CD4-positive, alpha-beta T cell treated with Interferon alpha-2 for 1 hour (primary cell): ENCODE data around the gene ZNF431.
"Not testable (repeated sequence)": the region's sequence is repeated elsewhere in the genome, so short reads cannot be mapped to it uniquely, and the experiment has no call there.

Experiments
- DNase-seq, 2 donors: peaks; one replicate each; pipeline ENCODE4 v3.0.0-alpha.2; 2020 to 2022

ZNF431 gene

DNA sequence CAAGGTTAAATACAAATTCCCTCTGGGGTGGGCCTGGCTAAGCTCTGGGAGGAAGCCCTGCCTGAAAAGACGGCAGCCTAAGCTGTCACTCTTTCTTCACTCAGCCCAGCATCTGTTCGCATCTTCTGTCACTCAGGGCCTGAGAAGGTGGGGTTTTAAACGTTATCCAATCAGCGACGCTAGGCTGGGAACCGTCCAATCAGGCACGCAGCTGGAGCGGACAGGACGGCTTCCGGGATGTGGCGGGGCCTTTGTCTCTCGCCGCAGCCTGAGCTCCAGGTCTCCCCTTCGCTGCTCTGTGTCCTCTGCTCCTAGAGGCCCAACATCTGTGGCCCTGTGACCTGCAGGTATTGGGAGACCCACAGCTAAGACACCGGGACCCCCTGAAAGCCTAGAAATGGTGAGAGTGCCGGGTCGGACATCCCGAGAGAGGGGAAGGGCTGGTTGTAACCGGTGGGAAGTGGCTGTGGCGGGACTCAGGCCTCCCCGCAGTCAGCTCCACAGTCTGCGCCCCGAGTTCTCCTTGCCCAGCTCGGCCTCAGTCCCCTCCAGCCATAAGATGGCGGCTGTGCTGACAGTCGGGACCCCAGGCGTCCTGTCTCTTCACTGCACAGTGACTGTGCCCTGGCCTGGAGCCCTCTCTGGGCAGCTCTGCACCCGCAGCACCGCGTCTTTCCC lies at the start of gene ZNF431:
TSS of gene ZNF431 (plus strand) at position 254 of the 678 bp plus-strand sequence. CDS start at position 398, 144 bp downstream.
- peak; percentile 92 to 94 for DNase-seq

DNA sequence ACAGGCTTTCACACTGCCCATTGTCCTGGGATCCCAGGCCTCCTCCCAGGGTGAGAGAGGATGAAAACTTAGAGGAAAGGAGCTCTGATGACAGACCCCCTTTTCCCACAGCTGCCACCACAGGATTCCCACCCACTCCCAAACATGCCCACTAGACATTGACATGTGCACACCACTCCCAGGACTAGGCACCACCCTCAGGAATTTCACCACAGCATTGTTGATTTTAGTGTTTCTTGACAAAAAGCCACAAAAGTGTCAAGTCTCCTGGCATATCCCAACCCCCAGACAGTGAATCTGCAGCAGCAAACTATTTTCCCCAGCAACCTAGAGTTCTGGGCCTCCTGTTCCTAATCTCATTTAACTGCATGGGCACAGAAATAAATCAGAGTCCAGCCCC lies 49.7 kb upstream of the ZNF431 start:
- no peak for DNase-seq

DNA sequence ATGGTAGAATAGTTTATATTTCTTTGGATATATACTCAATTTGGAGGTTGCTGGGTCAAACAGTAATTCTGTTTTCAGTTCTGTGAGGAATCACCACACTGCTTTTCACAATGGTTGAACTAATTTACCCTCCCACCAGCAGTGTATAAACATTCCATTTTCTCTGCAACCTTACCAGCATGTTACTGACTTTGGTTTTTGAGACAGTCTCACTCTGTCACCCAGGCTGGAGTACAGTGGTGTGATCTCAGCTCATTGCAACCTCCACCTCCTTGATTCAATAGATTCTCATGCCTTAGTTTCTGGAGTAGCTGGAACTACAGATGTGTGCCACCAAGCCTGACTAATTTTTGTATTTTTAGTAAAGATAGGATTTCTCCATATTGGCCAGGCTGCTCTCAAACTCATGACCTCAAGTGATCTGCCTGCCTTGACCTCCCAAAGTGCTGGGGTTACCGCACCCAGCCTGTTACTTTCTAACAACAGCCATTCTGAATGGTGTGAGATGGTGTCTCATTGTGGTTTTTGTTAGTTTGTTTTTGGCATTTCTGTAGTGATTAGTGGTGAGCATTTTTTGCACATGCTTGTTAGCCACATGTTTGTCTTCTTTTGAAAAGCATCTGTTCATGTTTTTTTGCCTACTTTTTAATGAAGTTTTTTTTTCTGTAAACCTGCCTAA lies 47.4 kb upstream of the ZNF431 start:
- DNase-seq = no peak

DNA sequence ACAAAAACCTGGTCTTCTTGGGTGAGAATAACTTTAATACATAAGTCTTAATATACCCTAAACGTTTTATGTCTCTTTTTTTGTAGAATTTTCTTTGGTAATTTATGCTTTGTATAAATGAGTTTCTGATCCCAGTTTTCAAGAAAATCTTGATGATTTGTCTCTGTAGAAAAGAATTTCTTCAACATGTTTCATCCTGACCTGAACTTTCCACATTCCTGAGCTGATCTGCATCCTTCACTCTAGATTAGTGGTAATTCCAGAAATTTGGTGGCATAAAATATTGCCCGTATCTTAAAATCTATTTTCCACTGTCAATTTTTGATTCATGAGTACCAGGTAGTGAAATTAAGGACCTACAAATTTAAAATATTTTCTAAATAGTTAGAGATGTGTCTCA lies 43.5 kb upstream of the ZNF431 start:
- no peak for DNase-seq

DNA sequence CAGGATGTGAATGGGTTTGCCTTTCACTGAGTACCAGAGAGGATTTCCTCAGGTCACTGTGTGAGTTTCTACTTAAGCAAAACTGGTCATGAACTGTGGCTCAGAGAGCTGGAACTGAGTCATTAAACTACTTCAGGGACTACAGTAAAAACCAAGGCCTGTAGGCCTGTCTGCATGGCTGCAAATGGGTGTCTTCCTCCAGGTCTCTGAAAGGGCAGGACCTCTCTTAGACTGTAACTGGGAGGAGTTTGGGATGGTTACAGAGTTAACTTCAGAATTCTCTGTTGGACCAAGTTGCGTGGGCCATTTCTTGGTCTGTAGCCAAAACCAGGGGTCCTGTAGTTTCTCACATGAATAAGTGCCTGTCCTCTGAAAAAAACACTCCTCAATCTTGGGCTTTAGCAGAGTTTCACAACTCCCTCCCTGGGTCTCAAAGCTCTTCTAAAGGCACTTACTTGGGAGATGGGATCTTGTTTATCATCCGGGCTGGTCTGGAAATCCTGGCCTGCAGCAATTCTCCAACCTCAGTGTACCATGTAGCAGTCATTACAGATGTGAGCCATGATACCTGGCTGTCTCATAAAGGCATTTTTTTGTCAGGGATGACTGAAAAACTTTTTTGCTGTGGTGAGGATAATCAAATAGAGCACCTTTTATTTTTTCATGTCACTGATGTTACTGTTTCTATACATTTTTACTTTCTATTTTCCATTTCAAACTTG lies 40.2 kb upstream of the ZNF431 start:
- DNase-seq = no peak

DNA sequence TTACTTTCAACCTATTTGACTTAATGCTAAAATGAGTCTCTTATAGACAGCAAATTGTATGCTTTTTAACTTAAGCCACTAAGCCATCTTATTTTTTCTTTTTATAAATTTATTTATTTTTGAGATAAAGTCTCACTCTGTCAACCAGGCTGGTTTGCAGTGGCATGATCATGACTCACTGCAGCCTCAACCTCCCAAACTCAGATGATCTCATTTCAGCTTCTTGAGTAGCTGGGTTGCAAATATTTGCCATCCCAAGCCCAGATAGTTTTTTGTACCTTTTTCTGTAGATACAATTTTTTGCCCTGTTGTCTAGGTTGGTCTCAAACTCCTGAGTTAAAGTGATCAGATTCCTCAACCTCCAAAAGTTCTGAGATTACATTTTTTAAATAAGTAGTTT lies 32.7 kb upstream of the ZNF431 start:
- DNase-seq = no peak

DNA sequence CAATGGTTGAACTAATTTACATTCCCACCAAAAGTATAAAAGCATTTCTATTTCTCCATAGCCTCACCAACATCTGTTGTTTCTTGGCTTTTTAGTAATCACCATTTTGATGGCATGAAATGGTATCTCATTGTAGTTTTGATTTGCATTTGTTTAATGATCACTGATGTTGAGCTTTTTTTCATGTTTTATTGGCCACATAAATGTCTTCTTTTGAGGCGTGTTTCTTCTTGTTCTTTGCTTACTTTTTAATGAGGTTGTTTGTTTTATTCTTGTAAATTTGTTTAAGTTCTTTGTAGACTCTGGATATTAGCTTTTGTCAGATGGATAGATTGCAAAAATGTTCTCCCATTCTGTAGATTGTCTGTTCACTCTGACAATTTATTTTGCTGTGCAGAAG lies 31.7 kb upstream of the ZNF431 start:
- no peak for DNase-seq

DNA sequence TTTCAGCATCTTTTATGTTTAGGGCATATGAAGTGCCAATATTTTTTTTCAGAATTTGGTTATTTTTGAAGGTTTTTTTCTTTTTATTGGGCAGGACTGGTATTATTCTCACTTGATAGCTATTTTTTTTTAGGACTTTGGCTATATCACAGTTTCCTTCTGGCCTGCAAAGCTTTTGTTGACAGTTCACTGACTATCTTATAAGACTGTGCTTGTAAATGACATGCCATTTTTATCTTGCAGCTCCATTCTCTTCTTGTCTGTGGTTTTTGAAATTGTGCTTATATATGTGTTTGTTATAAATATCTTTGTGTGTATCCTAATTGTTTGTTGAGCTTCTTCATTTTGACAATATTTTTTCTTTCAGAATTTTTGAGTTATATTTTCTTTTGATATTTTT lies 26.4 kb upstream of the ZNF431 start:
- DNase-seq = no peak

DNA sequence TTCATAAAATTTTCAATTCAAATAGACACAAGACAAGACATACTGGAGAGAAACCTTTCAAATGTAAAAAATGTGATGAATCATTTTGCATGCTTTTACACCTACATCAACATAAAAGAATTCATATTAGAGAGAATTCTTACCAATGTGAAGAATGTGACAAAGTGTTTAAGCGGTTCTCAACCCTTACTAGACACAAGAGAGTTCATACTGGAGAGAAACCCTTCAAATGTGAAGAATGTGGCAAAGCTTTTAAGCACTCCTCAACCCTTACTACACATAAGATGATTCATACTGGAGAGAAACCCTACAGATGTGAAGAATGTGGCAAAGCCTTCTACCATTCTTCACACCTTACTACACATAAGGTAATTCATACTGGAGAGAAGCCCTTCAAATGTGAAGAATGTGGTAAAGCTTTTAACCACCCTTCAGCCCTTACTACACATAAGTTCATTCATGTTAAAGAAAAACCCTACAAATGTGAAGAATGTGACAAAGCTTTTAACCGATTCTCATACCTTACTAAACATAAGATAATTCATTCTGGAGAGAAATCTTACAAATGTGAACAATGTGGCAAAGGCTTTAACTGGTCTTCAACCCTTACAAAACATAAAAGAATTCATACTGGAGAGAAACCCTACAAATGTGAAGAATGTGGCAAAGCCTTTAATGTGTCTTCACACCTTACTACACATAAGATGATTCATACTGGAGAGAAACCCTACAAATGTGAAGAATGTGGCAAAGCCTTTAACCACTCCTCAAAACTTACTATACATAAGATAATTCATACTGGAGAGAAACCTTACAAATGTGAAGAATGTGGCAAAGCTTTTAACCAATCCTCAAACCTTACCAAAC lies 24.6 kb upstream of the ZNF431 start:
- no peak for DNase-seq

DNA sequence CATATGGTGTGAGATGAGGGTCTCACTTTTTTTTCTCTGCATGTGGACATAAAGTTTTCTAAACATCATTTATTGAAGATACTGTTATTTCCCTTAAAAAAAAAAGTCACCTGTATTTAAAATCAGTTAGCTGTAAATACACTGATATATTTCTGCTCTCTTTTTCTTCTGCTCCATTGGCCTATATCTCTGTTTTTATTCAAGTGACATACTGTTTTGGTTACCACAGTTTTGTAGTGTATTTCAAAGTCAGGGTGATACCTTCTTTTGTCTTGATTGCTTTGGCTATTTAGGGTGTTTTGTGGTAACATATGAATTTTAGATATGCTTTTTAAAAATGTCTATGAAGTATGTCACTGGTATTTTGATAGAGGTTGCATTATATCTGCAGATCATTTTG lies 15.8 kb upstream of the ZNF431 start:
- DNase-seq = no peak

DNA sequence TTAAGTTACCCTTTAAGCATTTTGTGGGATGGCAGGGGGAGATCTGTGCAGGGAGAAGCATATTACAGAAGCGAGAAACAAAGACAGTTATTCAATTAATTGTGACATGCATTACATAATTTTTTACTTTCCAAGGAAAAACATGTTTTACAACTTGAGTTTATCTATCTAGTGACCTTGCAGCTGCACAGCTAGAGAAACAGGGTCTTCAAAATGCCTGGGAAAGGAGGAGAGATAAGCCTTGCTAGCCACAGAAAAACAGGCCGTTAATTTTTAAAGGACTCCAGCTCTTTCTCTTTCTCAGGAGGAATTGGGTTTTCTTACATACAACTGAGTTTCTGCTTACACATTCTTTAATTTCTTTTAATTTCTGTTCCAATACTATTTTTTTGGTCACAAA lies 14.8 kb upstream of the ZNF431 start:
- DNase-seq = no peak

DNA sequence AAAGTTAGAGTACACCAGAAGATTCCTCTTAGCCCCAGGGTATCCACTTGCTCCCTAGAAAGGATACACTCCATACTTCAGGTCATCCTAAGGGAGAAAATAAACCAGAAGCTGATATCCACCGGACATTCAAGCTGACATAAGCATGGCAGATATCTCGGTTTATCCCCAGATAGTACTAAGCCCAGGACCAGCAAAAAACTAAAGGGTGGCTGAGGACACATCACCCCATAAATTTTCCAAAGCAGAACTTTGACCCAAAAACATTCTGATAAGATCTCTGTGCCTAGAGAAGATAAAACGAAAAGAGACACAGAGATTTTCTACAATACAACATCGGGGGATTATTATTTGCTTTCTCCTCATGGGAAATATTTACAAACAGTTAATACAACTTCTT lies 13.9 kb upstream of the ZNF431 start:
- DNase-seq = no peak

DNA sequence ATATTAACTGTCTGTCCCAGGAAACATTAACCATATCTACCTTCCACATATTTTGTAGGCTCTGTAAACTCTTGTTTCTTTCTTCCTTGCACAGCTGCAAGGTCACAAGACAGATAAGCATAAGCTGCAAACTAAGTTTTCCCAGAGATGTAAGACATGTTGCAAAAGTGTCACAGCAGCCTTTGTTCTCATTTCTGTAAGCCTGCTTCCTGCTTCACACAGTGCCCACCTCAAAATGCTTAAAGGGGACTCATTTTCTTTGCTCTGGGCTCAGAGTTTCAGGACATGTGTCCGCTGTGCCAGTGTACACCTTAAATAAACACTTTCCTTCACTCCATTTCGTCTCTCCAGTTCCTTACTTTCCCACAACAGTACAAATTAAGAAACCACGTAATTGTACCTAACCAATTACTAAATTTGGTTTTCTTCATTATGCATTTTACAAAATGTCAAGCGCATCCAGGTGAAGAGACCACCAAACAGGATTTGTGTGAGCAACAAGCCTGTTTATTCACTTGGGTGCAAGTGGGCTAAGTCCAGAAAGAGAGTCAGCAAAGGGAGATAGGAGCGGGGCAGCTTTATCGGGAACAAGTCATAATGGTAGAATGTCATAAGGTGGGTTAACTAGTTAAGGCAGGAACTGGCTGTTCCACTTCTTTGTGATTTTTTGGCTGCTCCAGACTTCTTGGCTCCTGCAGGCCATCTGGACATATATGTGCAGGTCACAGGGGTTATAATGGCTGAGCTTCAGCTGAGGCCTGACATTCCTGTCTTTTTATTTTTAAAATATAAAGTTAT lies 12.7 kb upstream of the ZNF431 start:
- no peak for DNase-seq

DNA sequence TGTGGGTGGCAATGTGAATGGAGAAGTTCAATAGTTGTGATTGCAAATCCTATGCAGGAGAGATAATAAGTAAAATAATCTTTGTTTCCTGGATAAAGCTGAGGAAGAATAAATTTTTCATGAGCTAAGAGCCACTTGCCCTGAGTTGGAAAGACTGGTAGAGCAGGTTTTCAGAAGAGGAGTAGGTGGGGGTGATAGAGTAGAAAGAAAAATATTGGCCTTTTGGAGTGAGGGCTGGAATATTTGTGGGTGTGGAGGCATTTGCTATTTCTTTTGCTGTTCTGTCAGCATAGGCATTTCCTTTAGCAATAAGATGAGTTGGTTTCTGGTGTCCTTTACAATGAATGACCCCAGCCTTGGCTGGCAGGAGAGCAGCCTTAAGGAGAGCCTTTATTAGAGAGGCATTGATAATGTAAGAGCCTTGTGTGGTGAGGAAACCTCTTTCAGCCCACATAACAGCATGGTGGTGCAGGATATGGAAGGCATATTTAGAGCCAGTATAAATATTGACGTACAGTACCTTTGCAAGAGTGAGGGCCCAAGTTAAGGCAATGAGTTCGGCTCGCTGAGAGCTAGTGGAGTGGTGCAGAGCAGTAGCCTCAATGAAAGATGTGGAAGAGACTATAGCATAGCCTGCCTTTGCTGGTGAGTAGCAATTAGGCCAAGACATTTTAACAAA lies 11.6 kb upstream of the ZNF431 start:
- no peak for DNase-seq

DNA sequence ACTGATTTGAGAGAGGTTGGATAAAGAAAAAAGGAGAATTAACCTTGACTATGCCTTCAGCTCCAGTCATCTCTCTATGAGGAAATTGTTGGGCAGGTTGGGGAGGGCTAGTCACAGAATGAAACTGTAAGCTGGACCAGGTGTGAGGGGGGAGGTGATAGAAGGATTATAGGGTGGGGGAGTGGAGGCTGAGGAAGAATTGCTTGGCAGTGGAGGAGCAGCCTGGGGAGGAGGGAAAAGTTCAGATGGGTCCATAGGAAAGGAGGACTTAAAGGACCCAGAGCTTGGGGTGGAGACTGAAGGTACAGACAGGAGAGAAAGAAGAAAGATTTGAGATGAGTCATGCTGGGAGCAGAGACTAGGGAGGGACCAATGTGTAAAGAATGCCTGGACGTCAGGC lies 8.2 kb upstream of the ZNF431 start:
- DNase-seq = no peak

DNA sequence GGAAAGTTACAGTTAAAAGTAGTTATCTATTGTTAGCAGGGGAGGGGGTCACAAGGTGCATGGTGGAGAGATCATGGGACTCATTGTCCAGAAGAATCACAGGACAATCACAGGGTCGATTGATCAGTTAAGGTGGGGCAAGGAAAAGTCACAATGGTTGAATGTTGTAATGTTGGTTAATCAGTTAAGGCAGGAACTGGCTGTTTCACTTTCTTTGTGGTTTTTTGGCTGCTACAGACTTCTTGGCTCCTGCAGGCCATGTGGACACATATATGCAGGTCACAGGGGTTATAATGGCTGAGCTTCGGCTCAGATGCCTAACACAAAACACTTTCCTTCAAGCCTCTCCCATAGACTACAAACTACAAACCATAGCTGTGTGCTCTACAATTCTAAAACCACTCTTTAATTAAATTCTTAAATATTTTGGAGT lies 6.9 kb upstream of the ZNF431 start:
- DNase-seq = no peak

DNA sequence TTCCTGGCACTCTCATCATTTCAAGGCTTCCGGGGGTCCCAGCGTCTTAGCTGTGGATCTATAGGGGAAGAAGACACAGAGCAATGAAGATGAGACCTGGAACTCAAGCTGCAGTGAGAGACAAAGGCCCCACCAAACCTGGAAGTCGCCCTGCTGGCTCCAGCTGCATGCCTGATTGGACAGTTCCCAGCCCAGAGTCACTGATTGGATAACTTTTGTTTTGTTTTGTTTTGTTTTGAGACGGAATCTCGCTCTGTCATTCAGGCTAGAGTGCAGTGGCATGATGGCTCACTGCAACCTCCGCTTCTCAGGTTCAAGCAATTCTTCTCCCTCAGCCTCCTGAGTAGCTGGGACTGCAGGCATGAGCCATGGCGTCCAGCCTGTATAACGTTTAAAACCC lies 6.4 kb upstream of the ZNF431 start:
- DNase-seq = no peak

DNA sequence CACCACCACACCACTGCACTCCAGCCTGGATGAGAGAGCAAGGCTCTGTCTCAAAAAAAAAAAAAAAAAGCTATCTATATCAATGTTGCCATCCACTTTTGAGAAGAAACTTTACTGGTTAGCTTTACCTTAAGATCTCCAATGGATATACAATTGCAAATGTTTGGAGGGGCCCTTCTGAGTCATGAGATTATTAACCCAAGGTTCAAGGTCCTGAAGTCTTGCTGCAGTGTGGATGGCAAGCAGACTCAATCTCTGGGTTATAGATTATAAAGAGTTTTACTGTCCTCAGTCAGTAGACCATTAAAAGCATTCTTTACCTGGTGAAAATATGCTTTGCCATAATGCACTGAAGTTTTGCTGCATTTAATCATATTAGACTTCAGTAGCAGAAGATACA lies 3.7 kb upstream of the ZNF431 start:
- no peak for DNase-seq

DNA sequence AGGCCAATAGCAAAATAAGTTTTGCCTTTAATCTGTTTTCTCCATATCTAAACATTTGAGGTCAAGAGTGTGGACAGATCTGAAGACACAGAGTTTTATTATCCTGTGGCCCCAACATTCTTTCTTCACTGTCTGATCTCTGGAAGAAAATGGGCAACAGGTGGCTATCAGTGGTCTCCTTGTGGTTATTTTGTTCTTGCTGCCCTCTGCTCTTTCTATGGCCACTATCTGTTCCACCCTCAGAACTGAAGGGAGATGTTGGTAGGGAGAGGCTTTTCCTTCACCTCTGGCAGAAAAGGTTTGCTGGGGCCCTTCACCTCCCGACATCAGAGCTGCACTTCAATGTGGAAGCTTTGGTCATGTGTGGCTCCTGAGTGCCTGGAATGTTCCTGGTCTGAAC lies 834 bp upstream of the ZNF431 start:
- DNase-seq = not testable (repeated sequence)

DNA sequence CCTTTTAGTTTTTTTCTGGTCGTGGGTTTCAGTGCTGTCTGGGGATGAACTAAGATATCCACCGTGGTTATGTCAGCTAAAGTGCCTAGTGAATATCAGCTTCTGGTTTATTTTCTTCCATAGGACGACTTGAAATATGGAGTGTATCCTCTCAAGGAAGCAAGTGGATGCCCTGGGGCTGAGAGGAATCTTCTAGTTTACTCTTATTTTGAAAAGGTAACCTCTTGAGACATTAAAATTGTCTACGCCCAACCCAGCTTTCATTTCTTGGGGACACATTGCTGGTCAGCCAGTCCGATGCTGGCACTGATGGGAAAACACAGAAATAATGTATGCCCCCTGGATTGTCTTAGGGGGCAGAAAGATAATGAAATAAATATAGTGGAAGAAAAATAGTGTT lies 1.6 kb downstream of the ZNF431 start:
- no peak for DNase-seq

DNA sequence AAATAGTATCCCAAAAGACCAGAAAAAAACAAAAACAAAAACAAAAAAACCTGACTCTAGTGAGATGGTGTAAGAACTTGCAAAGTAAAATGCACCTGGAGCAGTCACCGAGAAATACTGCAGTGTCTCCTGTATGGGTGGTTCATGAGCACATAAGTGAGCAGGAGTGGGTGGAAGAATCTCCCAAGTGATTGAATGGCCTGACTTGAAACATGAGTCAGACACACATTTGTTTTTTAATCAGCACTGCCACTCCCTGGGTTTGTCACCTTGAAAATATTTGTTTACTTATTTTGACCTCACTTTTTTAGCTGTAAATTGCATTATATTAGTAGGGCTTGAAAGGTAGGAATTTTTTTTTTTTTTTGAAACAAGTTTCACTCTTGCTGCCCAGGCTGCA lies 2.0 kb downstream of the ZNF431 start:
- no peak for DNase-seq

DNA sequence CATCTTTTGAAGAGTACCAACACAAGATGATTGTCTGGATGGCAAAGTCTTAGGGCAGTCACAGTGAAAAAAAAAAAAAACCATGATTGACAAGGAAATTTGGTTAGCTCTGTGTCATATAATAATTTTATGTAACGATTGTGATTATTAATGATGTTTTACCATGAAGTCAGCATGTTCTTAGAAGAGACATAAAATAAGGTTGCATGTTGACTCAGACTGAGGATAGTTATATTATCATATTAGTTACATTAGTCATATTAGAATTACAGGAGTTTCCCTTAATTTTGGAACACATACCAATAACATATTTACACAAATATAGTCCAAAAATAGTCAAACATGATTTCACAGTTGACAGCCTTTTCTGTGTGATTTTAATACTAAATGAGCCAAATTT lies 5.7 kb downstream of the ZNF431 start:
- no peak for DNase-seq
